MM.1S (cell line): ENCODE results near the gene SCAMP3.

Experiments used
- DNase-seq: peaks from one replicate; pipeline ENCODE4 v3.0.0-alpha.2; 2015
- H2AFZ ChIP-seq: fragments of 300-600 bp; sonication (generic); 2 replicates; pipeline ENCODE4 v1.6.0; 2016; ENCODE audit warnings: antibody characterized with exemption, low read length
- H3F3A ChIP-seq: fragments of 300-600 bp; sonication (generic); 2 replicates; pipeline ENCODE4 v1.6.1; 2016; ENCODE audit warnings: mild to moderate bottlenecking, antibody characterized with exemption, low read length, moderate library complexity, mixed read lengths; ENCODE audit not compliant: insufficient read depth
- H3K27ac ChIP-seq: fragments of 300-600 bp; sonication (generic); 2 replicates; pipeline ENCODE4 v1.5.1; 2016; ENCODE audit warnings: mild to moderate bottlenecking, low read length
- H3K27me3 ChIP-seq: fragments of 300-600 bp; sonication (generic); replicated peaks from 2 replicates; pipeline ENCODE4 v1.6.0; 2016; ENCODE audit warnings: low read length; ENCODE audit not compliant: insufficient read depth
- H3K36me3 ChIP-seq: fragments of 300-600 bp; sonication (generic); replicated peaks from 2 replicates; pipeline ENCODE4 v1.6.1; 2016; ENCODE audit warnings: mild to moderate bottlenecking, low read length, mixed read lengths; ENCODE audit not compliant: insufficient read depth
- H3K4me1 ChIP-seq: fragments of 300-600 bp; sonication (generic); 2 replicates; pipeline ENCODE4 v1.6.1; 2016; ENCODE audit warnings: low read length, mixed read lengths
- H3K4me2 ChIP-seq: fragments of 300-600 bp; sonication (generic); 2 replicates; pipeline ENCODE4 v1.6.0; 2016; ENCODE audit warnings: low read depth, low read length
- H3K4me3 ChIP-seq: fragments of 300-600 bp; sonication (generic); 2 replicates; pipeline ENCODE4 v1.5.1; 2016; ENCODE audit warnings: low read length, mixed read lengths
- H3K79me2 ChIP-seq: fragments of 300-600 bp; sonication (generic); 2 replicates; pipeline ENCODE4 v1.6.1; 2016; ENCODE audit warnings: mixed run types, low read length, mixed read lengths
- H3K9ac ChIP-seq: fragments of 300-600 bp; sonication (generic); 2 replicates; pipeline ENCODE4 v1.6.1; 2016; ENCODE audit warnings: low read length, mixed read lengths
- H3K9me2 ChIP-seq: fragments of 300-600 bp; sonication (generic); replicated peaks from 2 replicates; pipeline ENCODE4 v1.6.1; 2016; ENCODE audit warnings: mild to moderate bottlenecking, low read length, mixed read lengths; ENCODE audit not compliant: insufficient read depth
- H3K9me3 ChIP-seq: fragments of 300-600 bp; sonication (generic); replicated peaks from 2 replicates; pipeline ENCODE4 v1.6.1; 2016; ENCODE audit warnings: mild to moderate bottlenecking, low read length, mixed read lengths; ENCODE audit not compliant: insufficient read depth
- H4K20me1 ChIP-seq: fragments of 300-600 bp; sonication (generic); 2 replicates; pipeline ENCODE4 v1.6.1; 2016; ENCODE audit warnings: mild to moderate bottlenecking, low read length, moderate library complexity, mixed read lengths; ENCODE audit not compliant: insufficient read depth
- EZH2 ChIP-seq: fragments of 300-600 bp; sonication (generic); optimal IDR thresholded peaks from 2 replicates; pipeline ENCODE3; 2017; ENCODE audit warnings: low read depth, mild to moderate bottlenecking, antibody characterized with exemption, low read length, mixed read lengths
- EZH2phosphoT487 ChIP-seq: fragments of 300-600 bp; sonication (generic); IDR thresholded peaks from 2 replicates; pipeline ENCODE4 v1.6.1; 2018; ENCODE audit warnings: antibody characterized with exemption, low read length
- TF ChIP-seq, protein P1 (sequence below): fragments of 300-600 bp; sonication (generic); IDR thresholded peaks from 2 replicates; pipeline ENCODE4 v1.5.1; 2016; ENCODE audit warnings: antibody characterized with exemption, low read length, mixed read lengths

Gene SCAMP3

DNA sequence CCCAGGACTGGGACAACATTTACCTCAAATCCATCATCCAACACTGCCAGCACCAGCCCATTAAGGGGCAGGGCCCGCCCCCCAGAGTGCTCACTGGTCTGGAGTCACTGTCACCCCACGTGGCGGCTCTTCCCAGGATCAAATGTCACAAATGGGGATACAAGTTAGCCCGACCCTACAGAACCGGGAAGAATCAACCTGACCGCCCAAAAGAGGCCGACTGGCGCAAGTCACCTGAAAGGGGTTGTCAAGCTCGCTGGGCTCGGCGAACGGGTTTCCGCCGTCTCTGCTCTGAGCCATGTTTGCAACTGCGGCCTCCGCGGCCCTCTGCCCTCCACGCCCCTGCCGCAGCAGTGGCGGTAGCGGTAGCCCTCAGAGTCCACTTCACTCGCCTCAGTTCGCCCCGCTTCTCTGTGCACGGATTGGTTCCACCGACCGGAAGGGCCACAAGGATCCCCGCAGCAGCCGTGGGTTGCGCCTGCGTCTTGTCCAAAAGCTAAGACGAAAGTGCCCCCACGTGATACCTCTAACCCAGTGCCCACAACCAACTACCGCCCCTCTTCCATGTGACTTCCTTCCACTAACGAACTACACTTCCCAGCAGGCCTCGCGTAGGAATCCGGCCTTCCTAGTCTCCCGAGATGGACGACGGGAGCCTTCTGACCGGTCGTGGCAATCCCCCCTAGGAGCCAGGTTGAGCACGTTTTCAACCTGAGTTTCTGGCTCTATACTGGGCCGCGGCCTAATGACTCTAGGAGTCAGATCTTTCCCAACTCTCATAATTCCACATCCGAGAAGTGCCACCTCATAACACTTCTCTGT, at the start of gene SCAMP3:
Gene SCAMP3 (minus strand): TSS at position 509 of the 822 bp plus-strand sequence. CDS start 209 bp downstream, at position 300.
- Histone ChIP-seq H3F3A (peaks cover 35% of the 10 kb centered on the region), H2AFZ (peak within 1 kb of the TSS; percentile 68), H3K27me3 (no peaks in the 10 kb centered on the region), H3K9me3 (no peaks in the 10 kb centered on the region), H4K20me1 (no peaks in the 10 kb centered on the region), H3K4me1 (peaks cover 13% of the 10 kb centered on the region; the same call in 1 of the 2 replicates), H3K79me2 (peaks cover 25% of the 10 kb centered on the region), H3K9me2 (no peaks in the 10 kb centered on the region), H3K9ac (peak within 1 kb of the TSS; percentile 79), H3K4me3 (peak within 1 kb of the TSS; percentile 90), H3K4me2 (peak within 1 kb of the TSS; percentile 86), H3K36me3 (peaks cover 14% of the 10 kb centered on the region; the same call in 1 of the 2 replicates), H3K27ac (peak within 1 kb of the TSS; percentile 39; the same call in 1 of the 2 replicates)
- DNase-seq = peak; percentile 100
- TF ChIP-seq, protein P1, sequence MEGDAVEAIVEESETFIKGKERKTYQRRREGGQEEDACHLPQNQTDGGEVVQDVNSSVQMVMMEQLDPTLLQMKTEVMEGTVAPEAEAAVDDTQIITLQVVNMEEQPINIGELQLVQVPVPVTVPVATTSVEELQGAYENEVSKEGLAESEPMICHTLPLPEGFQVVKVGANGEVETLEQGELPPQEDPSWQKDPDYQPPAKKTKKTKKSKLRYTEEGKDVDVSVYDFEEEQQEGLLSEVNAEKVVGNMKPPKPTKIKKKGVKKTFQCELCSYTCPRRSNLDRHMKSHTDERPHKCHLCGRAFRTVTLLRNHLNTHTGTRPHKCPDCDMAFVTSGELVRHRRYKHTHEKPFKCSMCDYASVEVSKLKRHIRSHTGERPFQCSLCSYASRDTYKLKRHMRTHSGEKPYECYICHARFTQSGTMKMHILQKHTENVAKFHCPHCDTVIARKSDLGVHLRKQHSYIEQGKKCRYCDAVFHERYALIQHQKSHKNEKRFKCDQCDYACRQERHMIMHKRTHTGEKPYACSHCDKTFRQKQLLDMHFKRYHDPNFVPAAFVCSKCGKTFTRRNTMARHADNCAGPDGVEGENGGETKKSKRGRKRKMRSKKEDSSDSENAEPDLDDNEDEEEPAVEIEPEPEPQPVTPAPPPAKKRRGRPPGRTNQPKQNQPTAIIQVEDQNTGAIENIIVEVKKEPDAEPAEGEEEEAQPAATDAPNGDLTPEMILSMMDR = no peak
- TF ChIP-seq EZH2phosphoT487 (no peak), EZH2 (no peak)

- TF ChIP-seq, protein P1 = peak; percentile 18; the same call in 1 of the 2 replicates
- TF ChIP-seq EZH2phosphoT487 = no peak
- TF ChIP-seq EZH2 = no peak
- peak overlapping the region; percentile 89 for H3K4me2 ChIP-seq
- no peaks in the 10 kb centered on the region for H3K9me3 ChIP-seq
- peak; percentile 18 for DNase-seq
- H3K9me2 ChIP-seq = no peaks in the 10 kb centered on the region
- H3K27me3 ChIP-seq = no peaks in the 10 kb centered on the region
- H2AFZ ChIP-seq = peak overlapping the region; percentile 58
- H3K79me2 ChIP-seq = peaks cover 45% of the 10 kb centered on the region
- peak overlapping the region; percentile 93 for H3K4me3 ChIP-seq
- H3F3A ChIP-seq = peaks cover 9% of the 10 kb centered on the region
- peak overlapping the region; percentile 88 for H3K9ac ChIP-seq
- no peaks in the 10 kb centered on the region; the same call in none of the 2 replicates for H3K36me3 ChIP-seq
- peaks cover 3% of the 10 kb centered on the region; the same call in 1 of the 2 replicates for H3K4me1 ChIP-seq
- H3K27ac ChIP-seq = peak overlapping the region; percentile 68; the same call in 1 of the 2 replicates
- H4K20me1 ChIP-seq = no peaks in the 10 kb centered on the region
These were observed 47.4 kb upstream of the SCAMP3 start for GRCh38 chr1:155309423-155310021.

- DNase-seq = peak; percentile 100
- Histone ChIP-seq H3K36me3 (no peaks in the 10 kb centered on the region; the same call in 1 of the 2 replicates), H3K9me3 (no peaks in the 10 kb centered on the region), H3K27me3 (no peaks in the 10 kb centered on the region), H2AFZ (peak within 1 kb of the TSS; percentile 58), H3F3A (peaks cover 9% of the 10 kb centered on the region), H3K79me2 (peaks cover 45% of the 10 kb centered on the region), H3K4me3 (peak within 1 kb of the TSS; percentile 93), H4K20me1 (no peaks in the 10 kb centered on the region), H3K27ac (peak within 1 kb of the TSS; percentile 68), H3K4me2 (peak within 1 kb of the TSS; percentile 89), H3K9me2 (no peaks in the 10 kb centered on the region), H3K9ac (peak within 1 kb of the TSS; percentile 88), H3K4me1 (peaks cover 3% of the 10 kb centered on the region; the same call in 1 of the 2 replicates)
- TF ChIP-seq, protein P1 = no peak
- TF ChIP-seq EZH2phosphoT487 = no peak
- TF ChIP-seq EZH2 = no peak
These were observed 46.6 kb upstream of the SCAMP3 start, which contains the start of gene FDPS for GRCh38 chr1:155308493-155309422. Gene FDPS (plus strand): TSS chr1:155308866. CDS start chr1:155309790, 924 bp downstream.
